ENCODE data around the gene RALB.

- TF ChIP-seq, protein P1, sequence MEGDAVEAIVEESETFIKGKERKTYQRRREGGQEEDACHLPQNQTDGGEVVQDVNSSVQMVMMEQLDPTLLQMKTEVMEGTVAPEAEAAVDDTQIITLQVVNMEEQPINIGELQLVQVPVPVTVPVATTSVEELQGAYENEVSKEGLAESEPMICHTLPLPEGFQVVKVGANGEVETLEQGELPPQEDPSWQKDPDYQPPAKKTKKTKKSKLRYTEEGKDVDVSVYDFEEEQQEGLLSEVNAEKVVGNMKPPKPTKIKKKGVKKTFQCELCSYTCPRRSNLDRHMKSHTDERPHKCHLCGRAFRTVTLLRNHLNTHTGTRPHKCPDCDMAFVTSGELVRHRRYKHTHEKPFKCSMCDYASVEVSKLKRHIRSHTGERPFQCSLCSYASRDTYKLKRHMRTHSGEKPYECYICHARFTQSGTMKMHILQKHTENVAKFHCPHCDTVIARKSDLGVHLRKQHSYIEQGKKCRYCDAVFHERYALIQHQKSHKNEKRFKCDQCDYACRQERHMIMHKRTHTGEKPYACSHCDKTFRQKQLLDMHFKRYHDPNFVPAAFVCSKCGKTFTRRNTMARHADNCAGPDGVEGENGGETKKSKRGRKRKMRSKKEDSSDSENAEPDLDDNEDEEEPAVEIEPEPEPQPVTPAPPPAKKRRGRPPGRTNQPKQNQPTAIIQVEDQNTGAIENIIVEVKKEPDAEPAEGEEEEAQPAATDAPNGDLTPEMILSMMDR (IDR thresholded peaks at IDR 0.05 in 4 of 5, conservative IDR thresholded peaks at IDR 0.05 in 1 of 5): no peak
- no peak for TF ChIP-seq POLR2A (IDR thresholded peaks at IDR 0.05)
These were observed 8.6 kb upstream of the RALB start for GRCh38 chr2:120243875-120244553.
